Brain microvascular endothelial cell (primary cell): ENCODE results near the gene PSME1.
"Not testable (repeated sequence)": the region's sequence is repeated elsewhere in the genome, so short reads cannot be mapped to it uniquely, and the experiment has no call there.

Experiments
- DNase-seq: peaks from one replicate; pipeline ENCODE4 v3.0.0-alpha.2; 2020
- H3K27ac ChIP-seq: fragments of 250-450 bp; sonication (Bioruptor Pico); 2 replicates; pipeline ENCODE4 v1.5.1; 2020; ENCODE audit warnings: mild to moderate bottlenecking, moderate library complexity
- H3K27me3 ChIP-seq: fragments of 250-450 bp; sonication (Bioruptor Pico); replicated peaks from 2 replicates; pipeline ENCODE4 v1.5.1; 2020; ENCODE audit warnings: mild to moderate bottlenecking
- H3K36me3 ChIP-seq: fragments of 250-450 bp; sonication (Bioruptor Pico); replicated peaks from 2 replicates; pipeline ENCODE4 v1.5.1; 2020; ENCODE audit warnings: mild to moderate bottlenecking
- H3K4me3 ChIP-seq: 2 replicates; pipeline ENCODE4 v1.5.1; 2011; ENCODE audit warnings: low read depth, mild to moderate bottlenecking, control low read depth, low read length, moderate library complexity
- in situ Hi-C: cut with HindIII; loops from 2 replicates; pipeline ENCODE4 v1.10.0; 2017; ENCODE audit warnings: low sequenced_read_pairs, low pct_ligation_motif_present
- TF ChIP-seq, protein P1 (sequence below): IDR thresholded peaks from 2 replicates; pipeline ENCODE4 v1.5.1; 2011; ENCODE audit warnings: low read depth, mild to moderate bottlenecking, moderate library complexity, low read length, control low read depth, inconsistent platforms; ENCODE audit errors: missing control alignments

Gene PSME1

DNA sequence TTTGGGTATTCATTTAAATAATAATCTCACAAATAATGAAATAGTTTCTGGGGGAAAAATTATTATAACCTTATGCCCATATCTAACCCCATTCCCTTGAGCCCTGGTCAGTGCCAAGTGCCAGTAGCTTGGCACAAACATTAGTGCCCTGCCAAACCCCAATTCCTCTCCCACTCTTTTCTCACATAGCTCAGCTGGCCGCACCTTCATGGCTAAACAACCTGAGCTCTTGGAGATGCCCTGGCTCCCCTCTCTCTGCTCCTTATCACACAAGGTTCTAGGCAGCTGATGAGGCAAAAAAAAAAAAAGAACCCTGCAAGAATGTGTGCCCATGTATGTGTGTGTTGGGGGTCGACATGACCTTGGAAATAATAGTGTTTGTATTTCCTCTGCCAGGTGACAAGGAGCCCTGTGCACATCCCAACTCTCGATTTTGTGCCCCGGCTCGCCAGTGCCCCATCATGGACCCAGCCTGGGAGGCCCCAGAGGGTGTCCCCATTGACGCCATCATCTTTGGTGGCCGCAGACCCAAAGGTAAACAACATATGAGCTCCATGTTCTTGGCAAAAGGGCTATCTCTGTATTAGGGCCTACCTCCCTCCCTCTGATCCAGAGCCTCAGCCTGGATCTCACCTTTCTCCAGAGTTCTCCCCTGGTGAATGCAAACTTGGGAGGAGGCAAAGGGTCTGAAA lies 33.5 kb upstream of the PSME1 start:
- no peak for DNase-seq
- no peak overlapping the region for H3K4me3 ChIP-seq
- H3K27ac ChIP-seq = no peak overlapping the region
- TF ChIP-seq, protein P1, sequence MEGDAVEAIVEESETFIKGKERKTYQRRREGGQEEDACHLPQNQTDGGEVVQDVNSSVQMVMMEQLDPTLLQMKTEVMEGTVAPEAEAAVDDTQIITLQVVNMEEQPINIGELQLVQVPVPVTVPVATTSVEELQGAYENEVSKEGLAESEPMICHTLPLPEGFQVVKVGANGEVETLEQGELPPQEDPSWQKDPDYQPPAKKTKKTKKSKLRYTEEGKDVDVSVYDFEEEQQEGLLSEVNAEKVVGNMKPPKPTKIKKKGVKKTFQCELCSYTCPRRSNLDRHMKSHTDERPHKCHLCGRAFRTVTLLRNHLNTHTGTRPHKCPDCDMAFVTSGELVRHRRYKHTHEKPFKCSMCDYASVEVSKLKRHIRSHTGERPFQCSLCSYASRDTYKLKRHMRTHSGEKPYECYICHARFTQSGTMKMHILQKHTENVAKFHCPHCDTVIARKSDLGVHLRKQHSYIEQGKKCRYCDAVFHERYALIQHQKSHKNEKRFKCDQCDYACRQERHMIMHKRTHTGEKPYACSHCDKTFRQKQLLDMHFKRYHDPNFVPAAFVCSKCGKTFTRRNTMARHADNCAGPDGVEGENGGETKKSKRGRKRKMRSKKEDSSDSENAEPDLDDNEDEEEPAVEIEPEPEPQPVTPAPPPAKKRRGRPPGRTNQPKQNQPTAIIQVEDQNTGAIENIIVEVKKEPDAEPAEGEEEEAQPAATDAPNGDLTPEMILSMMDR = no peak
- in situ Hi-C loops = no loop called here
- H3K36me3 ChIP-seq = no peaks in the 10 kb centered on the region
- H3K27me3 ChIP-seq = no peaks in the 10 kb centered on the region

DNA sequence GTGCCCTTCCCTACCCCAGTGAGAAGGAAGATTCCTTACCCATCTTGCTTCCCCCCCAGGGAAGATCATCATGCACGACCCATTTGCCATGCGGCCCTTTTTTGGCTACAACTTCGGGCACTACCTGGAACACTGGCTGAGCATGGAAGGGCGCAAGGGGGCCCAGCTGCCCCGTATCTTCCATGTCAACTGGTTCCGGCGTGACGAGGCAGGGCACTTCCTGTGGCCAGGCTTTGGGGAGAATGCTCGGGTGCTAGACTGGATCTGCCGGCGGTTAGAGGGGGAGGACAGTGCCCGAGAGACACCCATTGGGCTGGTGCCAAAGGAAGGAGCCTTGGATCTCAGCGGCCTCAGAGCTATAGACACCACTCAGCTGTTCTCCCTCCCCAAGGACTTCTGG lies 32.5 kb upstream of the PSME1 start:
- H3K36me3 ChIP-seq = no peaks in the 10 kb centered on the region
- in situ Hi-C loops = no loop called here
- no peak for DNase-seq
- no peak overlapping the region for H3K27ac ChIP-seq
- TF ChIP-seq, protein P1 = no peak
- H3K4me3 ChIP-seq = no peak overlapping the region
- H3K27me3 ChIP-seq = no peaks in the 10 kb centered on the region

DNA sequence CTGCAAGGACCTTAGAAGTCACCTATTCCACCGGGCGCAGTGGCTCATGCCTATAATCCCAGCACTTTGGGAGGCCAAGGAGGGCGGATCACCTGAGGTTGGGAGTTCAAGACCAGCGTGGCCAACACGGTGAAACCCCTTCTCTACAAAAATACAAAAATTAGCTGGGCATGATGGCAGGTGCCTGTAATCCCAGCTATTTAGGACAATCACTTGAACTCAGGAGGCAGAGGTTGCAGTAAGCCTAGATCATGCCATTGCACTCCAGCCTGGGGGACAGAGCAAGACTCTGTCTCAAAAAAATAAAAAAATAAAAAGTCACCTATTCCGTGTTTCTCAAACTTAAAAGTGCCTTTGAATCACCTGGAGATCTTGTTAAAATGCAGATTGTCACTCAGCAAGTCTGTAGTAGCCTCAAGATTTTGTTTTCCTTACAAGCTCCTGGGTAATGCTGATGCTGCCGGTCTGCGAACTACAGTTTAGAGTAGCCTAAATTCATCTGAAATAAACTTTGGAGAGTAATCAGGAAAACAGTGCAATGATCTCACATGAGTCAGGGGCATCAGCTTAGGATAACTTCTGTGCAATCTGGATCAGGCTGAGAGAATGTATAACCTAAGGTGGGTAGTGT lies 30.3 kb upstream of the PSME1 start:
- in situ Hi-C loops, H3K27ac ChIP-seq, DNase-seq, H3K4me3 ChIP-seq, H3K36me3 ChIP-seq, H3K27me3 ChIP-seq: not testable (repeated sequence)

DNA sequence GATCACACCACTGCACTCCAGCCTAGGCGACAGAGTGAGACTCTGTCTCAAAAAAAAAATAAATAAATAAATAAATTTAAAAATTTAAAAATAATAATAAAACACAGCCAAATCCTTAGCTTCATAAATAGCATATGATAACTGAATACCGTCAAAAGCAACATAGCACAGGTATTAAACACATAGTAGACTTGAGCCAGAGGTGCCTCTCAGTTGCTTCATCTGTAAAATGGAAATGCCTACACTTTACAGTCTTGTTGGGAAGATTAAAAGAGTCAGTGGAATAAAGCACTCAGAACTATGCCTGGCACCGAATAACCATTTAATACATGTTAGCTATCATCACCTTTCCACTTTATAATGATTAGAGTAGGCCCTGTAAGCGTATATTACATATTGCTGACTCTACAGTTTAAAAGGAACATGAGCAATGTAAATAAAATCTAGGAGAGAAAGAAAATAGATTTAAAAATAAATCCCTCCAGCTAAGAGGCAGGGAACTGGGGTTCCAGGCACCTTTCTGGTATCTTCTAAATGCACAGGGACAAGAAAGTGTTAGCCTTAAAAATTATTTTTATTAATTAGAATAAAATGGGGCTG lies 29.2 kb upstream of the PSME1 start:
- no peak overlapping the region for H3K27ac ChIP-seq
- H3K36me3 ChIP-seq = no peaks in the 10 kb centered on the region
- no peak for DNase-seq
- no peaks in the 10 kb centered on the region for H3K27me3 ChIP-seq
- TF ChIP-seq, protein P1 = no peak
- no peak overlapping the region for H3K4me3 ChIP-seq
- in situ Hi-C loops = no loop called here

DNA sequence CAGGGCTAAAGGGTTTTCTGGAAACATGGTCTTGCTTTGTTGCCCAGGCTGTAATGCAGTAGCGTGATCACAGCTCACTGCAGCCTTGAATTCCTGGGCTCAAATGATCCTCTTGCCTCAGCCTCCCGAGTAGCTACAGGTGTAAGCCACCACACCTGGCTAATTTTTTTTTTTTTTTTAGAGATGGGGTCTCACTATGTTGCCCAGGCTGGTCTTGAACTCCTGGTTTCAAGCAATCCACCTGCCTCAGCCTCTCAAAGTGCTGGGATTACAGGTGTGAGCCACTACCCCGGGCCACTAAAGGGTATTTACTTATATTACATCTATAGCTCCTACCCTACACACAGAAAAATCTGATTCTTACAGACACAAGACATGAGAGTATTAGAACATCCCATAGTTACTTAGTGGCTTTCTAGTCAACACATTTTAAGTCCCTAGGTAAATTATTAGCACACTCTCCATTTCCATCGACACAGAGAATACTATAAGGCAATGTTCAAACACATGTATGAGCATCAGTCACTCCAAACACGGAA lies 27.6 kb upstream of the PSME1 start:
- H3K27ac ChIP-seq = no peak overlapping the region
- H3K27me3 ChIP-seq = no peaks in the 10 kb centered on the region
- TF ChIP-seq, protein P1 = no peak
- in situ Hi-C loops = no loop called here
- no peaks in the 10 kb centered on the region for H3K36me3 ChIP-seq
- no peak for DNase-seq
- H3K4me3 ChIP-seq = no peak overlapping the region

DNA sequence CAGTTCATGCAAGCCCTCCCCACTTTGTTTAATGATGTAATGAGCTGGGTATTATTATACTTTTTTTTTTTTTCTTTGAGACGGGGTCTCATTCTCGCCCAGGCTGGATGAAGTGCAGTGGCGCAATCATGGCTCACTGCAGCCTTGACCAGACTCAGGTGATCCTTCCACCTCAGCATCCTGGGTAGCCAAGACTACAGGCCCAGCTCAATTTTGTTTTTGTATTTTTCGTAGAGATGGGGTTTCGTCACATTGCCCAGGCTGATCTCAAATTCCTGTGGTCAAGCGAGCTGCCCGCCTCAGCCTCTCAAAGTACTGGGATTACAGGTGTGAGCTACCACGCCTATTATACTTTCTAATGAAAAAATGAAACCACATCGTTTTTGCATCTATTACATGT lies 25.9 kb upstream of the PSME1 start:
- Histone ChIP-seq H3K4me3 (no peak overlapping the region), H3K27me3 (no peaks in the 10 kb centered on the region), H3K36me3 (no peaks in the 10 kb centered on the region), H3K27ac (no peak overlapping the region)
- DNase-seq = no peak
- in situ Hi-C loops = no loop called here
- TF ChIP-seq, protein P1 = no peak
